Endothelial cell of umbilical vein (primary cell): ENCODE data around the gene VWA7. TPM values are rescaled to one million over a fixed set of nuclear protein-coding genes. Genes with fewer than 3 reads are reported as not detected.

Experiments
- BruUV-seq: library from RNA; stranded (reverse); fragments of 400-500 nt; replicated peaks from 2 replicates; lab custom pipeline; 2021; lab: Mats Ljungman, UMichigan
- CTCF ChIA-PET: fragments of 300-600, 350-600 bp; sonication (Branson Sonifier 250); formaldehyde crosslinking; loops from one replicate; lab custom pipeline; 2021; ENCODE audit warnings: antibody characterized with exemption, inconsistent platforms; lab: Charles Lee
- POLR2A ChIA-PET: fragments of 300-600, 350-600 bp; sonication (Branson Sonifier 250); formaldehyde crosslinking; loops from one replicate; lab custom pipeline; 2021; ENCODE audit warnings: antibody characterized with exemption, inconsistent platforms; lab: Charles Lee
- DNase-seq: peaks from one replicate; pipeline ENCODE4 v3.0.0-alpha.2; 2011; ENCODE audit warnings: low read depth, low spot score
- FAIRE-seq: peaks from 2 replicates; lab custom pipeline; 2011; peaks lifted over from hg19 to GRCh38; lab: Jason Lieb, UNC
- H2AFZ ChIP-seq: 2 replicates; pipeline ENCODE4 v1.6.0; 2012; ENCODE audit warnings: low read depth, low read length, control low read depth, inconsistent platforms
- H3K27ac ChIP-seq: 2 replicates; pipeline ENCODE4 v1.5.1; 2011; ENCODE audit warnings: low read depth, mild to moderate bottlenecking, control low read depth, low read length, moderate library complexity; ENCODE audit not compliant: insufficient read depth
- H3K27me3 ChIP-seq, 2 experiments: 2 replicates each; pipeline versions ENCODE4 v1.6.0 to v1.6.1; 2011; ENCODE audit warnings: low read length in 2 of 2, mixed read lengths in 1 of 2; ENCODE audit not compliant: control insufficient read depth in 2 of 2, insufficient read depth in 2 of 2
- H3K36me3 ChIP-seq, 2 experiments: 2 replicates in 1 of 2; 3 replicates in 1 of 2; pipeline ENCODE4 v1.5.1; 2011; ENCODE audit warnings: low read length in 2 of 2, mild to moderate bottlenecking in 1 of 2, moderate library complexity in 1 of 2; ENCODE audit not compliant: control insufficient read depth in 2 of 2, insufficient read depth in 2 of 2; ENCODE audit errors: extremely low read depth in 1 of 2
- H3K4me1 ChIP-seq: 3 replicates; pipeline ENCODE4 v1.5.1; 2011; ENCODE audit warnings: mild to moderate bottlenecking, low read length; ENCODE audit not compliant: control insufficient read depth, insufficient read depth; ENCODE audit errors: extremely low read depth
- H3K4me2 ChIP-seq: 2 replicates; pipeline ENCODE4 v1.6.1; 2011; ENCODE audit warnings: low read length, control low read depth, mixed read lengths; ENCODE audit not compliant: insufficient read depth
- H3K4me3 ChIP-seq, 3 experiments: fragments of 200-600 bp in 1 of 3; sonication (generic), shearing (Covaris generic) in 1 of 3; replicated peaks in 1 of 3; 2 replicates each; pipeline ENCODE4 v1.5.1; 2011 to 2016; ENCODE audit warnings: control low read depth in 3 of 3, low read length in 3 of 3, mild to moderate bottlenecking in 2 of 3, inconsistent platforms in 1 of 3, low read depth in 1 of 3, moderate library complexity in 1 of 3; ENCODE audit not compliant: insufficient read depth in 1 of 3
- H3K79me2 ChIP-seq: 2 replicates; pipeline ENCODE4 v1.6.0; 2012; ENCODE audit warnings: low read length, inconsistent platforms; ENCODE audit not compliant: control insufficient read depth, insufficient read depth
- H3K9ac ChIP-seq: replicated peaks from 2 replicates; pipeline ENCODE3; 2011; ENCODE audit warnings: low read length, control low read depth; ENCODE audit not compliant: insufficient read depth; ENCODE audit errors: extremely low read depth
- H3K9me1 ChIP-seq: replicated peaks from 3 replicates; pipeline ENCODE4 v1.6.0; 2011; ENCODE audit warnings: mild to moderate bottlenecking, low read length; ENCODE audit not compliant: control insufficient read depth, insufficient read depth; ENCODE audit errors: extremely low read depth
- H3K9me3 ChIP-seq: replicated peaks from 2 replicates; pipeline ENCODE4 v1.5.1; 2012; ENCODE audit warnings: low read length, inconsistent platforms; ENCODE audit not compliant: control insufficient read depth, insufficient read depth
- H4K20me1 ChIP-seq: replicated peaks from 2 replicates; pipeline ENCODE3; 2011; ENCODE audit warnings: mild to moderate bottlenecking, low read length; ENCODE audit not compliant: control insufficient read depth, insufficient read depth; ENCODE audit errors: extremely low read depth
- EZH2 ChIP-seq: IDR thresholded peaks from 2 replicates; pipeline ENCODE4 v1.6.1; 2012; ENCODE audit warnings: borderline replicate concordance, low read depth, mild to moderate bottlenecking, moderate library complexity, low read length, inconsistent platforms; ENCODE audit not compliant: severe bottlenecking
- FOS ChIP-seq: IDR thresholded peaks from 2 replicates; pipeline ENCODE4 v1.6.1; 2011; ENCODE audit warnings: mild to moderate bottlenecking, low read length, moderate library complexity, borderline replicate concordance; ENCODE audit not compliant: insufficient read depth
- GATA2 ChIP-seq: IDR thresholded peaks from 2 replicates; pipeline ENCODE4 v1.7.0; 2011; ENCODE audit warnings: low read depth, mild to moderate bottlenecking, moderate library complexity, mixed read lengths, low read length; ENCODE audit not compliant: insufficient read length, insufficient read depth
- JUN ChIP-seq: IDR thresholded peaks from 2 replicates; pipeline ENCODE4 v1.6.1; 2011; ENCODE audit warnings: borderline replicate concordance, low read depth; ENCODE audit not compliant: insufficient read length, insufficient read depth
- MYC ChIP-seq: IDR thresholded peaks from one replicate; pipeline ENCODE4 v1.6.1; 2011; ENCODE audit warnings: mild to moderate bottlenecking, low read depth, low read length
- POLR2A ChIP-seq: IDR thresholded peaks from 2 replicates; pipeline ENCODE4 v1.6.1; 2012; ENCODE audit warnings: low read depth, mild to moderate bottlenecking, control low read depth, low read length
- POLR2AphosphoS5 ChIP-seq: IDR thresholded peaks from 2 replicates; pipeline ENCODE4 v1.6.1; 2012; ENCODE audit warnings: low read depth, mild to moderate bottlenecking, control low read depth, low read length, moderate library complexity; ENCODE audit not compliant: insufficient read depth
- dilution Hi-C: fragments of 300-500 bp; cut with MboI; formaldehyde crosslinking; loops from one replicate; pipeline ENCODE4 v1.15.0; 2019; ENCODE audit warnings: low sequenced_read_pairs; ENCODE audit not compliant: extremely low pct_ligation_motif_present
- intact Hi-C: fragments of 100-400 bp; cut with micrococcal nuclease; formaldehyde crosslinking; loops from one replicate; pipeline ENCODE4 v1.10.0; 2022
- polyA plus RNA-seq, 4 experiments: library from polyadenylated mRNA; depleted of rRNA in 3 of 4; stranded (reverse) in 3 of 4; unstranded in 1 of 4; fragments of >200 nt; gene quantifications; 2 replicates each; pipeline versions ENCODE4 v1.2.1 to v1.2.3, GENCODE V29; 2011 to 2012; ENCODE audit warnings: missing spikeins in 1 of 4
- total RNA-seq: library from RNA; stranded (reverse); gene quantifications from 2 replicates; pipeline ENCODE4 v1.2.3, GENCODE V29; 2021
- TF ChIP-seq, protein P1 (sequence below): IDR thresholded peaks from 2 replicates; pipeline ENCODE4 v1.6.1; 2011; ENCODE audit not compliant: insufficient read depth, insufficient read length
- TF ChIP-seq, protein P2 (sequence below), 2 donors: IDR thresholded peaks; 1 replicate in 1 of 2; 2 replicates in 1 of 2; pipeline ENCODE4 v1.5.1; 2011; ENCODE audit warnings: low read length in 2 of 2, mild to moderate bottlenecking in 2 of 2, moderate library complexity in 2 of 2, control low read depth in 1 of 2, inconsistent platforms in 1 of 2, low read depth in 1 of 2; ENCODE audit not compliant: insufficient read depth in 1 of 2; ENCODE audit errors: extremely low read depth in 1 of 2

VWA7 gene
- total and polyA plus RNA-seq, 2 donors (not counting 3 experiments of a cell fraction or from before 2014, with no cell fraction given): 0.11 to 0.51 TPM

GRCh38 chr6:31768363-31769257 lies 8.5 kb downstream of the VWA7 start:
- Histone ChIP-seq H3K79me2 (no peaks in the 10 kb centered on the region), H3K9me3 (no peaks in the 10 kb centered on the region), H4K20me1 (no peaks in the 10 kb centered on the region), H3K4me3 (no peak overlapping the region), H3K36me3 (no peaks in the 10 kb centered on the region), H3K27me3 (no peaks in the 10 kb centered on the region), H3K4me2 (no peak overlapping the region), H3K9me1 (no peaks in the 10 kb centered on the region), H3K27ac (no peak overlapping the region), H3K4me1 (no peaks in the 10 kb centered on the region), H3K9ac (no peak overlapping the region), H2AFZ (peak overlapping the region; percentile 49)
- POLR2A ChIA-PET: interaction anchor here (1.2 kb wide), 1 partner anchor 47 kb away, joined by 3 read pairs; the partner anchor contains the start of genes HSPA1A and HSPA1L
- intact Hi-C loops: loop anchor here (1.0 kb wide), 3 partner anchors 30 to 88 kb away; partner anchors contain the start of gene DDAH2
- dilution Hi-C loops: no loop called here
- TF ChIP-seq POLR2A (no peak), JUN (no peak), POLR2AphosphoS5 (no peak)
- FAIRE-seq: no peak
- no TSS peak for BruUV-seq
- no peak for DNase-seq
- CTCF ChIA-PET: interaction anchor here (1.3 to 4.5 kb wide), 12 partner anchors 9 to 84 kb away, joined by 3 to 55 read pairs (median 10); partner anchors contain the start of genes CLIC1, DDAH2, LY6G6D and MSH5

GRCh38 chr6:31767096-31767645 lies 10.0 kb downstream of the VWA7 start:
- no peak overlapping the region for H3K9ac ChIP-seq
- no peaks in the 10 kb centered on the region for H3K27me3 ChIP-seq
- H3K27ac ChIP-seq: no peak overlapping the region
- H3K4me3 ChIP-seq: no peak overlapping the region
- intact Hi-C loops (no loop called here), dilution Hi-C loops (no loop called here)
- H3K4me1 ChIP-seq: no peaks in the 10 kb centered on the region
- no peaks in the 10 kb centered on the region for H3K9me1 ChIP-seq
- H3K4me2 ChIP-seq: no peak overlapping the region
- no peak for DNase-seq
- H4K20me1 ChIP-seq: no peaks in the 10 kb centered on the region
- CTCF ChIA-PET: no interaction called here
- POLR2A ChIA-PET: no interaction called here
- H2AFZ ChIP-seq: no peak overlapping the region
- BruUV-seq: no TSS peak
- H3K36me3 ChIP-seq: no peaks in the 10 kb centered on the region
- H3K9me3 ChIP-seq: no peaks in the 10 kb centered on the region
- H3K79me2 ChIP-seq: no peaks in the 10 kb centered on the region
- FAIRE-seq: no peak
- TF ChIP-seq POLR2A (no peak), GATA2 (no peak), EZH2 (no peak), POLR2AphosphoS5 (no peak), MYC (no peak), FOS (no peak), JUN (no peak)
- TF ChIP-seq, protein P1, sequence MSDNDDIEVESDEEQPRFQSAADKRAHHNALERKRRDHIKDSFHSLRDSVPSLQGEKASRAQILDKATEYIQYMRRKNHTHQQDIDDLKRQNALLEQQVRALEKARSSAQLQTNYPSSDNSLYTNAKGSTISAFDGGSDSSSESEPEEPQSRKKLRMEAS: no peak
- TF ChIP-seq, protein P2, sequence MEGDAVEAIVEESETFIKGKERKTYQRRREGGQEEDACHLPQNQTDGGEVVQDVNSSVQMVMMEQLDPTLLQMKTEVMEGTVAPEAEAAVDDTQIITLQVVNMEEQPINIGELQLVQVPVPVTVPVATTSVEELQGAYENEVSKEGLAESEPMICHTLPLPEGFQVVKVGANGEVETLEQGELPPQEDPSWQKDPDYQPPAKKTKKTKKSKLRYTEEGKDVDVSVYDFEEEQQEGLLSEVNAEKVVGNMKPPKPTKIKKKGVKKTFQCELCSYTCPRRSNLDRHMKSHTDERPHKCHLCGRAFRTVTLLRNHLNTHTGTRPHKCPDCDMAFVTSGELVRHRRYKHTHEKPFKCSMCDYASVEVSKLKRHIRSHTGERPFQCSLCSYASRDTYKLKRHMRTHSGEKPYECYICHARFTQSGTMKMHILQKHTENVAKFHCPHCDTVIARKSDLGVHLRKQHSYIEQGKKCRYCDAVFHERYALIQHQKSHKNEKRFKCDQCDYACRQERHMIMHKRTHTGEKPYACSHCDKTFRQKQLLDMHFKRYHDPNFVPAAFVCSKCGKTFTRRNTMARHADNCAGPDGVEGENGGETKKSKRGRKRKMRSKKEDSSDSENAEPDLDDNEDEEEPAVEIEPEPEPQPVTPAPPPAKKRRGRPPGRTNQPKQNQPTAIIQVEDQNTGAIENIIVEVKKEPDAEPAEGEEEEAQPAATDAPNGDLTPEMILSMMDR (IDR thresholded peaks at IDR 0.05; ENCODE audit: extremely low read depth in 1 of 2, insufficient read depth in 1 of 2, low read depth in 1 of 2, low read length in 2 of 2): no peak
